AG09309 (cell line): ENCODE measurements around the gene RHOB.

Experiments
- DNase-seq: peaks from one replicate; pipeline ENCODE4 v3.0.0-alpha.2; 2010; ENCODE audit warnings: low read depth
- H3K4me3 ChIP-seq: 2 replicates; pipeline ENCODE4 v1.5.1; 2011; ENCODE audit warnings: mild to moderate bottlenecking, low read depth, low read length, moderate library complexity; ENCODE audit not compliant: control insufficient read depth
- CTCF ChIP-seq: IDR thresholded peaks from 2 replicates; pipeline ENCODE4 v1.5.1; 2011; ENCODE audit warnings: mild to moderate bottlenecking, low read depth, low read length, inconsistent platforms; ENCODE audit not compliant: insufficient read depth, control insufficient read depth; ENCODE audit errors: missing control alignments

The RHOB gene

GRCh38 chr2:20425884-20426283 is 21.0 kb upstream of the RHOB start:
- TF ChIP-seq CTCF, result no peak
- DNase-seq, result no peak
- no peak overlapping the region for H3K4me3 ChIP-seq

DNA sequence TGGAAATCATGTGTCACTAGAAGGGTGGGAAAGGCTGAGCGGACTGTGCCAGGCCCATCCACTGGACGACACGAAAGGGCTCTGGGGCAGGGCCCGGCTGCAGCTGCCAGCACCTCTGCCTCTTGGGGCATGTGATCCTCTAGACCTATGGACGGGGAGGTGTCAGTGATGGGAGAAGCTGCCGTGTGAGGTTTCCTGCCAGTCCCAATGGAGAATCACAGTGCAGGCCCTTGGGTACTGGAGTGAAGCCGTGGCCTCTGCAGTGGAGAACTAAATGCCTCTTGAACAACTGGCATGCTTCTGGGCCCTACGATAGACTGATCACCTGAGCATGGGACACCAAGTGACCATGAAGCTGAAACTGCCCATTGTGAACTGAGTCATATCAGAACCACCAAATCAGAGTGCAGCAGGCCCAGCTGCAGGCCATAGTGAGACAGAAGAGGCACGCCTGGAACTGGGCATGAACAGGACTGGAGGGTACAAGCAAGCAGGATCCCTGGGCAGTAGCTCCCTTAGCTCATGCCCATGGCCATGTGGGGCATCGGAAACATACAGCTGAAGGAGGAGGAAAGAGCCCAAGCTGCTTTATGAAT is 18.8 kb upstream of the RHOB start:
- TF ChIP-seq CTCF, result no peak
- no peak for DNase-seq
- H3K4me3 ChIP-seq, result no peak overlapping the region

DNA sequence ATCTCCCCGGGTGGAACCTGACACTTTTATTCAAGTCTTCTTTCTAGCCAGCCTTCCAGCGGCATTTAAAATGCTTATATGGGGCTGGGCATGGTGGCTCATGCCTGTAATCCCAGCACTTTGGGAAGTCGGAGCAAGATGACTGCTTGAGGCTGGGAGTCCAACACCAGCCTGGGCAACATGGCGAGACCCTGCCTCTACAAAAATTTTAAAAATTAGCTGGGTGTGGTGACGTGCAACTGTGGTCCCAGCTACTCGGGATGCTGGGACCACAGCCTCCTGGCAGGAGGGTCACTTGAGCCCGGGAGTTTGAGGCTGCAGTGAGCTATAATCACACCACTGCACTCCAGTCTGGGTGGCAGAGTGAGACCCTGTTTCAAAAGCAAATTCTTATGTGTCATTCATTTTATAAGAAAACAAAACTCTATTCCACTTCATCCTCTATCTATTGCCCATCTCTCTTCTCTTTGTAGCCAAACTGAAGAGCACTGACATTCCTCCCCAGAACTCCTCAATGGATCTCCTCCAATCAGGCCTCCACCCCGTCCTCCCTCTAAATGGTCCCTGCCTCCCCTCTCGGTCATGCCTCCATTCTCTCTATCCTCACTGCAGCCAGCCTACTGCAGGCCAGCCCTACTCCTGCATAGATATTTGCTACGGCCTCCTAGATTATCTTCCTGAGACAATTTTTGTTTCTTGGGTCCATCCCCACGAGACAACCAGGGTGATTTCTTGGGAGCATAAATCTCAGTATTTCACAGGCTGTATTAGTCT is 18.0 kb upstream of the RHOB start:
- H3K4me3 ChIP-seq, result no peak overlapping the region
- TF ChIP-seq CTCF, result no peak
- no peak for DNase-seq

DNA sequence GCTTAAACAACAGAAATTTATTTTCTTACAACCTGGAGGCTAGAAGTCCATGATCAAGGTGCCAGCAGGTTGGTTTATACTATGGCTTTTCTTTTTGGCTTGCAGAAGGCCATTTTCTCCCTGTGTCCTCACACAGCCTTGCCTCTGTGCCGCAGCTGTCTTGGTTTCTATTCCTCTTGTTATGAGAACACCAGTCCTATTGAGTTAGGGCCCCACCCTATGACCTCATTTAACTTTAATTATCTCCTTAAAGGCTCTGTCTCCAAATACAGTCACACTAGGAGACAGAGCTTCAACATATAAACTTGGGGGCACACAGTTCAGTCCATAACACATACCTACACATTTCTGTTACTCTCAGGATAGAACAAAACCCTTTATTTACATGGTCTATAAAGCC is 17.3 kb upstream of the RHOB start:
- no peak for TF ChIP-seq CTCF
- DNase-seq, result no peak
- no peak overlapping the region for H3K4me3 ChIP-seq

DNA sequence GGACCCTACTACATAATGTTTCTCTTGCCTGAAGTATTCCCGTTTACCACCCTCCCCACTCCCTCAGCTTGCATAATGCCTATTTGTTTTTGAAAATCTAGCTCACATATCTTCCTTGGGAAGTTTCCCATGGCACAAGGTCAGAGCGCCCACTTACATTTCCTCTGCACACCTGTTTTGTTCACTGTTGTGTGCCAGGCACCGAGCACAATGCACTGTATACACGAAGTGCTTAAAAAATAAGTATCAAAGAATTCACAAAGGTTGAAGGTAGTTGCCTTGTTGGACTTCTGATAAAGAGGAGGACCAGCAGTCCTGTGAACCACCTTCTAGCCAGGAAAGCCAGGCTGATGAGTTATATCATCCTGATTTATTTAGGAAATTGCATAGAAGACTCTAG is 16.8 kb upstream of the RHOB start:
- H3K4me3 ChIP-seq, result no peak overlapping the region
- no peak for DNase-seq
- TF ChIP-seq CTCF, result no peak

GRCh38 chr2:20430461-20431300 is 16.2 kb upstream of the RHOB start:
- TF ChIP-seq CTCF, result no peak
- no peak overlapping the region for H3K4me3 ChIP-seq
- DNase-seq, result no peak
